ENCODE measurements around the gene DMPK. TPM values are rescaled to one million over a fixed set of nuclear protein-coding genes. Genes with fewer than 3 reads are reported as not detected.

Gene DMPK
- total and polyA plus RNA-seq, 2 experiments from 2014 or later, result 9.8 to 24.0 TPM

- no peak overlapping the region for H2AFZ ChIP-seq
- no peaks in the 10 kb centered on the region for H3K79me2 ChIP-seq (replicated peaks; ENCODE audit: insufficient read depth)
- H3K4me3 Mint-ChIP-seq, result peak overlapping the region; percentile 86
- H3K4me2 ChIP-seq, result peak overlapping the region; percentile 94
- H3K4me3 ChIP-seq, result peak overlapping the region; percentile 83
- peaks cover 32% of the 10 kb centered on the region for H3K4me1 Mint-ChIP-seq
- ATAC-seq (peak; percentile 0), DNase-seq (ENCODE audit: low spot score) (peak; percentile 76)
- no peaks in the 10 kb centered on the region for H3K36me3 ChIP-seq (ENCODE audit: insufficient read depth)
- peak; percentile 55 for TF ChIP-seq POLR2AphosphoS5 (IDR thresholded peaks at IDR 0.05; ENCODE audit: low read depth)
- TF ChIP-seq REST (IDR thresholded peaks at IDR 0.05; ENCODE audit: unreplicated experiment), result no peak
- TF ChIP-seq NANOG (IDR thresholded peaks at IDR 0.05; ENCODE audit: borderline replicate concordance), result no peak
- no peak for TF ChIP-seq CTCF (conservative IDR thresholded peaks at IDR 0.05; ENCODE audit: low read depth in 2 of 2)
- TF ChIP-seq ZNF462 (CRISPR knock-in tag; IDR thresholded peaks at IDR 0.05), result no peak
- no peak for TF ChIP-seq ZNF114 (CRISPR knock-in tag; IDR thresholded peaks at IDR 0.05)
- H3K9me3 Mint-ChIP-seq, result no peaks in the 10 kb centered on the region
- H3K27me3 Mint-ChIP-seq (ENCODE audit: insufficient read depth, low read depth, poor library complexity), result peaks cover 33% of the 10 kb centered on the region
- H3F3A ChIP-seq (replicated peaks; ENCODE audit: low read depth), result peaks cover 19% of the 10 kb centered on the region
- no peak overlapping the region for H3K27ac ChIP-seq (ENCODE audit: low read depth)
- no peaks in the 10 kb centered on the region for H3K9me2 ChIP-seq (ENCODE audit: insufficient read depth)
- peaks cover 40% of the 10 kb centered on the region for H3K4me1 ChIP-seq (ENCODE audit: insufficient read depth)
- no peaks in the 10 kb centered on the region; the same call in 1 of the 2 replicates for H4K20me1 ChIP-seq (replicated peaks; ENCODE audit: insufficient read depth)
- no peaks in the 10 kb centered on the region for H3K27me3 ChIP-seq (ENCODE audit: insufficient read depth)
- peaks cover 10% of the 10 kb centered on the region for H3K36me3 Mint-ChIP-seq (ENCODE audit: low read depth)
- H3K27ac Mint-ChIP-seq, result peak overlapping the region; percentile 62; the same call in 1 of the 2 replicates
Observed at GRCh38 chr19:45767881-45768654, 14.2 kb downstream of the DMPK start.

All from GM23338 (cell line).